SK-N-SH treated with all-trans-retinoic acid at 6 μM for 48 hours (cell line): ENCODE data around the gene STT3B.

Source experiments
- BACH2 ChIP-seq: fragments of 250-450 bp; sonication (Bioruptor Pico); IDR thresholded peaks from 2 replicates; pipeline ENCODE4 v1.9.0; 2021; ENCODE audit warnings: mild to moderate bottlenecking, borderline replicate concordance
- CREB5 ChIP-seq: fragments of 250-450 bp; sonication (Bioruptor Pico); IDR thresholded peaks from 2 replicates; pipeline ENCODE4 v1.5.1; 2020; ENCODE audit warnings: low read depth, mild to moderate bottlenecking, moderate library complexity
- CSRNP3 ChIP-seq: fragments of 250-450 bp; sonication (Bioruptor Pico); IDR thresholded peaks from 2 replicates; pipeline ENCODE4 v1.5.1; 2021; ENCODE audit warnings: mild to moderate bottlenecking, moderate library complexity
- ISL1 ChIP-seq: fragments of 250-450 bp; sonication (Bioruptor Pico); IDR thresholded peaks from 2 replicates; pipeline ENCODE4 v2.1.2; 2022; ENCODE audit warnings: mild to moderate bottlenecking, moderate library complexity
- PPARA ChIP-seq: fragments of 250-450 bp; sonication (Bioruptor Pico); IDR thresholded peaks from 2 replicates; pipeline ENCODE4 v1.5.0; 2020; ENCODE audit warnings: mild to moderate bottlenecking, borderline replicate concordance
- ZC3H10 ChIP-seq: fragments of 250-450 bp; sonication (Bioruptor Pico); IDR thresholded peaks from 2 replicates; pipeline ENCODE4 v1.5.1; 2021; ENCODE audit warnings: mild to moderate bottlenecking, moderate library complexity
- ZFP3 ChIP-seq: fragments of 250-450 bp; sonication (Bioruptor Pico); IDR thresholded peaks from 2 replicates; pipeline ENCODE4 v1.5.0; 2020; ENCODE audit warnings: mild to moderate bottlenecking, moderate library complexity
- ZFP30 ChIP-seq: fragments of 450-650 bp; formaldehyde crosslinking; IDR thresholded peaks from 2 replicates; pipeline ENCODE4 v1.5.0; 2022; ENCODE audit warnings: mild to moderate bottlenecking, moderate library complexity
- ZNF565 ChIP-seq: fragments of 450-650 bp; formaldehyde crosslinking; conservative IDR thresholded peaks from 2 replicates; pipeline ENCODE4 v1.5.0; 2020; ENCODE audit warnings: low read depth, mild to moderate bottlenecking, moderate library complexity

GRCh38 chr3:31499281-31499680, 33.4 kb upstream of the STT3B start:
- TF ChIP-seq PPARA (CRISPR knock-in tag) (no peak), ZNF565 (CRISPR knock-in tag) (no peak), ISL1 (CRISPR knock-in tag) (no peak), ZFP3 (CRISPR knock-in tag) (no peak), ZC3H10 (no peak), BACH2 (CRISPR knock-in tag) (no peak), CSRNP3 (CRISPR knock-in tag) (no peak), CREB5 (CRISPR knock-in tag) (no peak), ZFP30 (no peak)
